Measurements from ENCODE around the gene BABAM2. TPM values are rescaled to one million over a fixed set of nuclear protein-coding genes. Genes with fewer than 3 reads are reported as not detected.
A peak's percentile ranks its signal among the peaks of the same experiment; 100 is the strongest.

The BABAM2 gene
- total RNA-seq, 1 experiment from 2014 or later = 46.1 TPM

DNA sequence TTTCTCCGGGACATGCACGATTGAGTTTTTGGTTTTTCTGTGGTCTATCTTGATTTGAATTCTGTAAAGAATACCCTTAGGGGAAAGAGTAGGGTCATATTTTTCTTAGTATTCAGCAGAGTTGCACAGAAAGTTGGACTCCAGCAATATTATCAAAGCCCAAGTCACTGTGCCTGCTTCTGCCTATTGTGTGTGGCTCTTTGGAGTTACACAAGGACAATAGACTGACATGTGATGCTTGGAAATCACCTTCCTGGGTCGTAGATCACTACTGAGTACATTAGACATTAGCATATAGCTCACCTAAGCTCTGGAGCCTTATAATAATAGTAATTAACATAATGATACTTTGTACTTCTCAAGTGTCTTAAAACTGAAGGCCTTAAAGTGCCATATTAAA is 263.3 kb downstream of the BABAM2 start:
- H2AFZ ChIP-seq = no peak overlapping the region
- H3K9me2 ChIP-seq (ENCODE audit: insufficient read depth) = no peaks in the 10 kb centered on the region
- ChIA-PET CTCF (no interaction called here), POLR2A (ENCODE audit: unreplicated experiment) (no interaction called here)
- TF ChIP-seq CTCF (conservative IDR thresholded peaks at IDR 0.05) (no peak), EZH2 (IDR thresholded peaks at IDR 0.05; ENCODE audit: low read depth) (no peak)
- intact Hi-C loops (cut with micrococcal nuclease; ENCODE audit: unreplicated experiment) = no loop called here
- no peaks in the 10 kb centered on the region for H3K27me3 ChIP-seq (ENCODE audit: insufficient read depth, low read depth)
- H3K4me1 ChIP-seq (replicated peaks; ENCODE audit: insufficient read depth) = no peaks in the 10 kb centered on the region
- H3K27ac ChIP-seq = no peak overlapping the region
- BruUV-seq (replicated peaks) = no TSS peak
- H3K79me2 ChIP-seq (ENCODE audit: low read depth) = no peaks in the 10 kb centered on the region
- H3K9me3 ChIP-seq (ENCODE audit: insufficient read depth, low read depth) = peaks cover 19% of the 10 kb centered on the region
- no peak for DNase-seq
- no peaks in the 10 kb centered on the region for H4K20me1 ChIP-seq (ENCODE audit: insufficient read depth)
- H3K4me2 ChIP-seq = no peak overlapping the region
- no peak overlapping the region for H3K4me3 ChIP-seq
- peaks cover 3% of the 10 kb centered on the region; the same call in 1 of the 2 replicates for H3F3A ChIP-seq (ENCODE audit: insufficient read depth, low read depth)
- no peaks in the 10 kb centered on the region for H3K36me3 ChIP-seq (ENCODE audit: low read depth)

GRCh38 chr2:28155086-28155485 is 264.6 kb downstream of the BABAM2 start:
- no peak overlapping the region for H2AFZ ChIP-seq
- H3K27ac ChIP-seq = no peak overlapping the region
- no peak for DNase-seq
- no peaks in the 10 kb centered on the region for H3K79me2 ChIP-seq (ENCODE audit: low read depth)
- H3K36me3 ChIP-seq (ENCODE audit: low read depth) = no peaks in the 10 kb centered on the region
- H3K27me3 ChIP-seq (ENCODE audit: insufficient read depth, low read depth) = no peaks in the 10 kb centered on the region
- TF ChIP-seq EZH2 (IDR thresholded peaks at IDR 0.05; ENCODE audit: low read depth) (no peak), CTCF (conservative IDR thresholded peaks at IDR 0.05) (no peak)
- POLR2A ChIA-PET (ENCODE audit: unreplicated experiment) = no interaction called here
- H3K4me3 ChIP-seq = no peak overlapping the region
- H3K9me3 ChIP-seq (ENCODE audit: insufficient read depth, low read depth) = peaks cover 19% of the 10 kb centered on the region
- intact Hi-C loops (cut with micrococcal nuclease; ENCODE audit: unreplicated experiment) = loop anchor here (5.0 kb wide), 1 partner anchor 237 kb away; the partner anchor contains the start of gene FOSL2
- peaks cover 3% of the 10 kb centered on the region; the same call in 1 of the 2 replicates for H3F3A ChIP-seq (ENCODE audit: insufficient read depth, low read depth)
- BruUV-seq (replicated peaks) = no TSS peak
- CTCF ChIA-PET = no interaction called here
- H4K20me1 ChIP-seq (ENCODE audit: insufficient read depth) = no peaks in the 10 kb centered on the region
- H3K4me2 ChIP-seq = no peak overlapping the region
- no peaks in the 10 kb centered on the region for H3K4me1 ChIP-seq (replicated peaks; ENCODE audit: insufficient read depth)
- no peaks in the 10 kb centered on the region for H3K9me2 ChIP-seq (ENCODE audit: insufficient read depth)

GRCh38 chr2:28155627-28156026 is 265.1 kb downstream of the BABAM2 start:
- no peaks in the 10 kb centered on the region for H4K20me1 ChIP-seq (ENCODE audit: insufficient read depth)
- peaks cover 3% of the 10 kb centered on the region; the same call in 1 of the 2 replicates for H3F3A ChIP-seq (ENCODE audit: insufficient read depth, low read depth)
- H3K27me3 ChIP-seq (ENCODE audit: insufficient read depth, low read depth) = no peaks in the 10 kb centered on the region
- BruUV-seq (replicated peaks) = no TSS peak
- no peak overlapping the region for H3K4me2 ChIP-seq
- CTCF ChIA-PET = no interaction called here
- POLR2A ChIA-PET (ENCODE audit: unreplicated experiment) = no interaction called here
- H2AFZ ChIP-seq = no peak overlapping the region
- peaks cover 19% of the 10 kb centered on the region for H3K9me3 ChIP-seq (ENCODE audit: insufficient read depth, low read depth)
- no peaks in the 10 kb centered on the region for H3K4me1 ChIP-seq (replicated peaks; ENCODE audit: insufficient read depth)
- intact Hi-C loops (cut with micrococcal nuclease; ENCODE audit: unreplicated experiment) = loop anchor here (5.0 kb wide), 1 partner anchor 237 kb away; the partner anchor contains the start of gene FOSL2
- no peak overlapping the region for H3K27ac ChIP-seq
- no peaks in the 10 kb centered on the region for H3K36me3 ChIP-seq (ENCODE audit: low read depth)
- DNase-seq = no peak
- TF ChIP-seq EZH2 (IDR thresholded peaks at IDR 0.05; ENCODE audit: low read depth) = no peak
- peak; percentile 82 for TF ChIP-seq CTCF (conservative IDR thresholded peaks at IDR 0.05)
- no peak overlapping the region for H3K4me3 ChIP-seq
- no peaks in the 10 kb centered on the region for H3K79me2 ChIP-seq (ENCODE audit: low read depth)
- no peaks in the 10 kb centered on the region for H3K9me2 ChIP-seq (ENCODE audit: insufficient read depth)
